HepG2 (cell line): ENCODE data around the gene HS6ST1. TPM values are rescaled to one million over a fixed set of nuclear protein-coding genes. Genes with fewer than 3 reads are reported as not detected.
A peak's percentile ranks its signal among the peaks of the same experiment; 100 is the strongest.

Experiments used
- KLF12 ChIP-seq: sonication (generic); formaldehyde crosslinking; IDR thresholded peaks from 2 replicates; pipeline ENCODE4 v1.4.0; 2020; ENCODE audit warnings: missing genetic modification reagents, borderline replicate concordance
- KLF16 ChIP-seq, 2 experiments: sonication (generic) in 1 of 2; formaldehyde crosslinking in 1 of 2; IDR thresholded peaks; 2 replicates each; pipeline versions ENCODE4 v1.6.1 to v1.8.0; 2016 to 2023; ENCODE audit warnings: missing genetic modification reagents in 2 of 2, missing compliant biosample characterization in 1 of 2
- MIER2 ChIP-seq: IDR thresholded peaks from 2 replicates; pipeline ENCODE4 v1.6.1; 2016; ENCODE audit warnings: missing biosample characterization, missing genetic modification reagents
- RFXAP ChIP-seq: sonication (generic); formaldehyde crosslinking; IDR thresholded peaks from 2 replicates; pipeline ENCODE4 v1.4.0; 2020; ENCODE audit warnings: missing genetic modification reagents, borderline replicate concordance
- TCF7L2 ChIP-seq: IDR thresholded peaks from 2 replicates; pipeline ENCODE4 v1.6.1; 2011; ENCODE audit warnings: mild to moderate bottlenecking, low read depth, low read length, moderate library complexity
- ZNF121 ChIP-seq: sonication (generic); formaldehyde crosslinking; IDR thresholded peaks from 2 replicates; pipeline ENCODE4 v1.5.0; 2020; ENCODE audit warnings: mild to moderate bottlenecking, missing genetic modification reagents
- ZNF773 ChIP-seq: sonication (generic); formaldehyde crosslinking; IDR thresholded peaks from 2 replicates; pipeline ENCODE4 v1.4.0; 2020; ENCODE audit warnings: missing genetic modification reagents, borderline replicate concordance
- polyA plus RNA-seq, 8 experiments: library from polyadenylated mRNA; depleted of rRNA in 3 of 8; stranded (reverse) in 7 of 8; unstranded in 1 of 8; fragments of >200 nt; fragmentation: Illumina TruSeq in 4 of 8; extraction: Trizol in 4 of 8; gene quantifications; 2 replicates each; pipeline versions ENCODE4 v1.2.1 to v1.2.3, GENCODE V29; 2011 to 2016; ENCODE audit warnings: low read depth in 4 of 8, missing spikeins in 1 of 8, mixed read lengths in 1 of 8; ENCODE audit not compliant: insufficient read depth in 1 of 8
- total RNA-seq, 5 experiments: library from RNA; depleted of rRNA; stranded (reverse); fragments of >200 nt; fragmentation: Illumina TruSeq; extraction: Trizol; gene quantifications; 2 replicates each; pipeline ENCODE4 v1.2.3, GENCODE V29; 2016; ENCODE audit warnings: low read depth in 1 of 5
- TF ChIP-seq, protein P1 (sequence below): sonication (generic); formaldehyde crosslinking; IDR thresholded peaks from 2 replicates; pipeline ENCODE4 v1.5.0; 2020; ENCODE audit warnings: mild to moderate bottlenecking, missing genetic modification reagents, borderline replicate concordance
- TF ChIP-seq, protein P2 (sequence below): sonication (generic); formaldehyde crosslinking; IDR thresholded peaks from 2 replicates; pipeline ENCODE4 v1.9.0; 2022; ENCODE audit warnings: low read depth, missing genetic modification reagents
- TF ChIP-seq, protein P3 (sequence below): sonication (generic); formaldehyde crosslinking; conservative IDR thresholded peaks from 2 replicates; pipeline ENCODE4 v1.4.0; 2020; ENCODE audit warnings: missing genetic modification reagents
- TF ChIP-seq, protein P4 (sequence below): sonication (generic); formaldehyde crosslinking; IDR thresholded peaks from 2 replicates; pipeline ENCODE4 v1.4.0; 2020; ENCODE audit warnings: low read depth, mild to moderate bottlenecking, missing genetic modification reagents
- TF ChIP-seq, protein P5 (sequence below): fragments of 450-650 bp; IDR thresholded peaks from 2 replicates; pipeline ENCODE4 v1.6.1; 2017
- TF ChIP-seq, protein P6 (sequence below): sonication (generic); formaldehyde crosslinking; IDR thresholded peaks from 2 replicates; pipeline ENCODE4 v1.5.0; 2020; ENCODE audit warnings: missing genetic modification reagents, mild to moderate bottlenecking, borderline replicate concordance
- TF ChIP-seq, protein P7 (sequence below): sonication (generic); formaldehyde crosslinking; IDR thresholded peaks from 2 replicates; pipeline ENCODE4 v1.8.0; 2022; ENCODE audit warnings: mild to moderate bottlenecking, missing genetic modification reagents, moderate library complexity

The HS6ST1 gene
- total and polyA plus RNA-seq, 2 of the 13 experiments (the other 11 are each of a cell fraction or from before 2014, with no cell fraction given), result 34.5 to 84.6 TPM

DNA sequence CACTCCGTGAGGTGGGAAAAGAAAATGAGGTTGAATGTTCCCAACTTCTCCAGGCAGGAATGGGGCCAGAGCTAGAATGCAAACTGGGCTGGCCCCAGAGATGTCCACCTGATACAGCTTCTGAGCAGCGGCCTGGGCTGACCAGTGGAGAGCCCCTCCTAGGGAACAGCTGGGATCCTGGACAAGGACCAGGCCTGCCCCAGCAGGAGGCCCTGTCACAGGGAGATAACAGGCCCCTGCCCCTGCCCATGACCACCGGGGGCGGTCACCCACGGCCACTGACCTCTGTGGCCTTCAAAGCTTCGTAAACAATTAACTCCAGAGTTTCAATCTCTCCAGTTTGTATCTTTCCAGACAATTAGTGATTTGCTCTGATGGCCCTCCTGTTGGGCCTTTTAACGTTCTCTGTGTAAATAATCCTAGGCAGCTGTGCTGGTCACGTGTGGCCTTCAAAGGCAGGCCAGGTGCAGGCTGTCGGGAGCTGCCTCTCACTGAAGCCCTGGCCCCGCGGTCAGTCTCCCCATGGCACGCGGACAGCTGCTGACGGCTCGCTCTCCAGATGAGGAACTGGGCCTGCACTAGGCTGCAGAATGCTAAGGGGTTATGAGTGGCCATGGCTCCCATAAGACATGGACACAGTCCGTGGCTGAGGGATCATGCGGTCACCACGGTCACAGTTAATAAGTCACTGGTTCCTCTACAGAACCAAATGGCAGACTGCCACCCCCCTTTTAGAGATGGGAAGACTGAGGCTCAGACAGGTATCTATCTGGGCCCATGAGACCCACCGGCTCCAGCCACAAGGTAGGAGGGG, 9.2 kb downstream of the HS6ST1 start (continued):
- TF ChIP-seq, protein P1, sequence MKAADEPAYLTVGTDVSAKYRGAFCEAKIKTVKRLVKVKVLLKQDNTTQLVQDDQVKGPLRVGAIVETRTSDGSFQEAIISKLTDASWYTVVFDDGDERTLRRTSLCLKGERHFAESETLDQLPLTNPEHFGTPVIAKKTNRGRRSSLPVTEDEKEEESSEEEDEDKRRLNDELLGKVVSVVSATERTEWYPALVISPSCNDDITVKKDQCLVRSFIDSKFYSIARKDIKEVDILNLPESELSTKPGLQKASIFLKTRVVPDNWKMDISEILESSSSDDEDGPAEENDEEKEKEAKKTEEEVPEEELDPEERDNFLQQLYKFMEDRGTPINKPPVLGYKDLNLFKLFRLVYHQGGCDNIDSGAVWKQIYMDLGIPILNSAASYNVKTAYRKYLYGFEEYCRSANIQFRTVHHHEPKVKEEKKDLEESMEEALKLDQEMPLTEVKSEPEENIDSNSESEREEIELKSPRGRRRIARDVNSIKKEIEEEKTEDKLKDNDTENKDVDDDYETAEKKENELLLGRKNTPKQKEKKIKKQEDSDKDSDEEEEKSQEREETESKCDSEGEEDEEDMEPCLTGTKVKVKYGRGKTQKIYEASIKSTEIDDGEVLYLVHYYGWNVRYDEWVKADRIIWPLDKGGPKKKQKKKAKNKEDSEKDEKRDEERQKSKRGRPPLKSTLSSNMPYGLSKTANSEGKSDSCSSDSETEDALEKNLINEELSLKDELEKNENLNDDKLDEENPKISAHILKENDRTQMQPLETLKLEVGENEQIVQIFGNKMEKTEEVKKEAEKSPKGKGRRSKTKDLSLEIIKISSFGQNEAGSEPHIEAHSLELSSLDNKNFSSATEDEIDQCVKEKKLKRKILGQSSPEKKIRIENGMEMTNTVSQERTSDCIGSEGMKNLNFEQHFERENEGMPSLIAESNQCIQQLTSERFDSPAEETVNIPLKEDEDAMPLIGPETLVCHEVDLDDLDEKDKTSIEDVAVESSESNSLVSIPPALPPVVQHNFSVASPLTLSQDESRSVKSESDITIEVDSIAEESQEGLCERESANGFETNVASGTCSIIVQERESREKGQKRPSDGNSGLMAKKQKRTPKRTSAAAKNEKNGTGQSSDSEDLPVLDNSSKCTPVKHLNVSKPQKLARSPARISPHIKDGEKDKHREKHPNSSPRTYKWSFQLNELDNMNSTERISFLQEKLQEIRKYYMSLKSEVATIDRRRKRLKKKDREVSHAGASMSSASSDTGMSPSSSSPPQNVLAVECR (CRISPR knock-in tag), result peak; percentile 98
- TF ChIP-seq, protein P2, sequence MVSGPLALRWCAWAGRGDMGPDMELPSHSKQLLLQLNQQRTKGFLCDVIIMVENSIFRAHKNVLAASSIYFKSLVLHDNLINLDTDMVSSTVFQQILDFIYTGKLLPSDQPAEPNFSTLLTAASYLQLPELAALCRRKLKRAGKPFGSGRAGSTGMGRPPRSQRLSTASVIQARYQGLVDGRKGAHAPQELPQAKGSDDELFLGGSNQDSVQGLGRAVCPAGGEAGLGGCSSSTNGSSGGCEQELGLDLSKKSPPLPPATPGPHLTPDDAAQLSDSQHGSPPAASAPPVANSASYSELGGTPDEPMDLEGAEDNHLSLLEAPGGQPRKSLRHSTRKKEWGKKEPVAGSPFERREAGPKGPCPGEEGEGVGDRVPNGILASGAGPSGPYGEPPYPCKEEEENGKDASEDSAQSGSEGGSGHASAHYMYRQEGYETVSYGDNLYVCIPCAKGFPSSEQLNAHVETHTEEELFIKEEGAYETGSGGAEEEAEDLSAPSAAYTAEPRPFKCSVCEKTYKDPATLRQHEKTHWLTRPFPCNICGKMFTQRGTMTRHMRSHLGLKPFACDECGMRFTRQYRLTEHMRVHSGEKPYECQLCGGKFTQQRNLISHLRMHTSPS (CRISPR knock-in tag), result peak; percentile 87; the same call in 1 of the 2 replicates
- TF ChIP-seq MIER2 (peak; percentile 88), KLF16 (CRISPR knock-in tag; IDR thresholded peaks at IDR 0.05) (peak in 1 of 2 experiments; percentile 99; a peak in 3 of 4 replicates), TCF7L2 (peak; percentile 37; the same call in 1 of the 2 replicates), ZNF121 (CRISPR knock-in tag) (peak; percentile 72), ZNF773 (CRISPR knock-in tag) (peak; percentile 81; the same call in 1 of the 2 replicates), RFXAP (CRISPR knock-in tag) (peak; percentile 97), KLF12 (CRISPR knock-in tag) (peak; percentile 76; the same call in 1 of the 2 replicates)
- TF ChIP-seq, protein P3, sequence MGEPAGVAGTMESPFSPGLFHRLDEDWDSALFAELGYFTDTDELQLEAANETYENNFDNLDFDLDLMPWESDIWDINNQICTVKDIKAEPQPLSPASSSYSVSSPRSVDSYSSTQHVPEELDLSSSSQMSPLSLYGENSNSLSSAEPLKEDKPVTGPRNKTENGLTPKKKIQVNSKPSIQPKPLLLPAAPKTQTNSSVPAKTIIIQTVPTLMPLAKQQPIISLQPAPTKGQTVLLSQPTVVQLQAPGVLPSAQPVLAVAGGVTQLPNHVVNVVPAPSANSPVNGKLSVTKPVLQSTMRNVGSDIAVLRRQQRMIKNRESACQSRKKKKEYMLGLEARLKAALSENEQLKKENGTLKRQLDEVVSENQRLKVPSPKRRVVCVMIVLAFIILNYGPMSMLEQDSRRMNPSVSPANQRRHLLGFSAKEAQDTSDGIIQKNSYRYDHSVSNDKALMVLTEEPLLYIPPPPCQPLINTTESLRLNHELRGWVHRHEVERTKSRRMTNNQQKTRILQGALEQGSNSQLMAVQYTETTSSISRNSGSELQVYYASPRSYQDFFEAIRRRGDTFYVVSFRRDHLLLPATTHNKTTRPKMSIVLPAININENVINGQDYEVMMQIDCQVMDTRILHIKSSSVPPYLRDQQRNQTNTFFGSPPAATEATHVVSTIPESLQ (CRISPR knock-in tag), result peak; percentile 72
- TF ChIP-seq, protein P4, sequence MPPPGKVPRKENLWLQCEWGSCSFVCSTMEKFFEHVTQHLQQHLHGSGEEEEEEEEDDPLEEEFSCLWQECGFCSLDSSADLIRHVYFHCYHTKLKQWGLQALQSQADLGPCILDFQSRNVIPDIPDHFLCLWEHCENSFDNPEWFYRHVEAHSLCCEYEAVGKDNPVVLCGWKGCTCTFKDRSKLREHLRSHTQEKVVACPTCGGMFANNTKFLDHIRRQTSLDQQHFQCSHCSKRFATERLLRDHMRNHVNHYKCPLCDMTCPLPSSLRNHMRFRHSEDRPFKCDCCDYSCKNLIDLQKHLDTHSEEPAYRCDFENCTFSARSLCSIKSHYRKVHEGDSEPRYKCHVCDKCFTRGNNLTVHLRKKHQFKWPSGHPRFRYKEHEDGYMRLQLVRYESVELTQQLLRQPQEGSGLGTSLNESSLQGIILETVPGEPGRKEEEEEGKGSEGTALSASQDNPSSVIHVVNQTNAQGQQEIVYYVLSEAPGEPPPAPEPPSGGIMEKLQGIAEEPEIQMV (CRISPR knock-in tag), result peak; percentile 95
- TF ChIP-seq, protein P5, sequence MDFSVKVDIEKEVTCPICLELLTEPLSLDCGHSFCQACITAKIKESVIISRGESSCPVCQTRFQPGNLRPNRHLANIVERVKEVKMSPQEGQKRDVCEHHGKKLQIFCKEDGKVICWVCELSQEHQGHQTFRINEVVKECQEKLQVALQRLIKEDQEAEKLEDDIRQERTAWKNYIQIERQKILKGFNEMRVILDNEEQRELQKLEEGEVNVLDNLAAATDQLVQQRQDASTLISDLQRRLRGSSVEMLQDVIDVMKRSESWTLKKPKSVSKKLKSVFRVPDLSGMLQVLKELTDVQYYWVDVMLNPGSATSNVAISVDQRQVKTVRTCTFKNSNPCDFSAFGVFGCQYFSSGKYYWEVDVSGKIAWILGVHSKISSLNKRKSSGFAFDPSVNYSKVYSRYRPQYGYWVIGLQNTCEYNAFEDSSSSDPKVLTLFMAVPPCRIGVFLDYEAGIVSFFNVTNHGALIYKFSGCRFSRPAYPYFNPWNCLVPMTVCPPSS, result no peak
- TF ChIP-seq, protein P6, sequence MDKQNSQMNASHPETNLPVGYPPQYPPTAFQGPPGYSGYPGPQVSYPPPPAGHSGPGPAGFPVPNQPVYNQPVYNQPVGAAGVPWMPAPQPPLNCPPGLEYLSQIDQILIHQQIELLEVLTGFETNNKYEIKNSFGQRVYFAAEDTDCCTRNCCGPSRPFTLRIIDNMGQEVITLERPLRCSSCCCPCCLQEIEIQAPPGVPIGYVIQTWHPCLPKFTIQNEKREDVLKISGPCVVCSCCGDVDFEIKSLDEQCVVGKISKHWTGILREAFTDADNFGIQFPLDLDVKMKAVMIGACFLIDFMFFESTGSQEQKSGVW, result peak; percentile 74; the same call in 1 of the 2 replicates
- TF ChIP-seq, protein P7, sequence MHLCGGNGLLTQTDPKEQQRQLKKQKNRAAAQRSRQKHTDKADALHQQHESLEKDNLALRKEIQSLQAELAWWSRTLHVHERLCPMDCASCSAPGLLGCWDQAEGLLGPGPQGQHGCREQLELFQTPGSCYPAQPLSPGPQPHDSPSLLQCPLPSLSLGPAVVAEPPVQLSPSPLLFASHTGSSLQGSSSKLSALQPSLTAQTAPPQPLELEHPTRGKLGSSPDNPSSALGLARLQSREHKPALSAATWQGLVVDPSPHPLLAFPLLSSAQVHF (CRISPR knock-in tag), result peak; percentile 76; the same call in 1 of the 2 replicates
